Chondrocyte (in vitro differentiated cells): Measurements from ENCODE around the gene OOSP2. TPM values are rescaled to one million over a fixed set of nuclear protein-coding genes. Genes with fewer than 3 reads are reported as not detected.

Experiments used
- DNase-seq: peaks from one replicate; pipeline ENCODE4 v3.0.0; 2021; ENCODE audit warnings: mixed read lengths, low spot score
- H3K27ac Mint-ChIP-seq: one replicate; pipeline ENCODE4 v1.8.0; 2021; ENCODE audit warnings: mild to moderate bottlenecking, moderate library complexity, mixed read lengths; ENCODE audit not compliant: unreplicated experiment
- H3K27me3 Mint-ChIP-seq: 2 replicates; pipeline ENCODE4 v1.8.0; 2021; ENCODE audit warnings: low read depth, mixed read lengths
- H3K36me3 Mint-ChIP-seq: 2 replicates; pipeline ENCODE4 v1.8.0; 2021; ENCODE audit warnings: low read depth, mixed read lengths
- H3K4me1 Mint-ChIP-seq: 2 replicates; pipeline ENCODE4 v1.8.0; 2021; ENCODE audit warnings: low read depth, mild to moderate bottlenecking, mixed read lengths
- H3K4me3 Mint-ChIP-seq: one replicate; pipeline ENCODE4 v1.8.0; 2021; ENCODE audit warnings: mild to moderate bottlenecking, moderate library complexity, mixed read lengths; ENCODE audit not compliant: unreplicated experiment
- H3K9me3 Mint-ChIP-seq: 2 replicates; pipeline ENCODE4 v1.8.0; 2021; ENCODE audit warnings: low read depth, mixed read lengths
- total RNA-seq: library from RNA; stranded (reverse); gene quantifications from 3 replicates; pipeline ENCODE4 v1.2.1, GENCODE V29; 2021
- TF ChIP-seq, protein P1 (sequence below): fragments of 200-600 bp; sonication (generic); IDR thresholded peaks from 2 replicates; pipeline ENCODE4 v1.5.0; 2021; ENCODE audit warnings: antibody characterized with exemption, mild to moderate bottlenecking, moderate library complexity

OOSP2 gene
- total RNA-seq, 1 donor from 2014 or later: not detected

- H3K4me3 Mint-ChIP-seq: no peak overlapping the region
- peaks cover 16% of the 10 kb centered on the region for H3K27me3 Mint-ChIP-seq
- no peaks in the 10 kb centered on the region for H3K36me3 Mint-ChIP-seq
- no peak overlapping the region for H3K27ac Mint-ChIP-seq
- no peaks in the 10 kb centered on the region for H3K4me1 Mint-ChIP-seq
- no peak for DNase-seq
- TF ChIP-seq, protein P1, sequence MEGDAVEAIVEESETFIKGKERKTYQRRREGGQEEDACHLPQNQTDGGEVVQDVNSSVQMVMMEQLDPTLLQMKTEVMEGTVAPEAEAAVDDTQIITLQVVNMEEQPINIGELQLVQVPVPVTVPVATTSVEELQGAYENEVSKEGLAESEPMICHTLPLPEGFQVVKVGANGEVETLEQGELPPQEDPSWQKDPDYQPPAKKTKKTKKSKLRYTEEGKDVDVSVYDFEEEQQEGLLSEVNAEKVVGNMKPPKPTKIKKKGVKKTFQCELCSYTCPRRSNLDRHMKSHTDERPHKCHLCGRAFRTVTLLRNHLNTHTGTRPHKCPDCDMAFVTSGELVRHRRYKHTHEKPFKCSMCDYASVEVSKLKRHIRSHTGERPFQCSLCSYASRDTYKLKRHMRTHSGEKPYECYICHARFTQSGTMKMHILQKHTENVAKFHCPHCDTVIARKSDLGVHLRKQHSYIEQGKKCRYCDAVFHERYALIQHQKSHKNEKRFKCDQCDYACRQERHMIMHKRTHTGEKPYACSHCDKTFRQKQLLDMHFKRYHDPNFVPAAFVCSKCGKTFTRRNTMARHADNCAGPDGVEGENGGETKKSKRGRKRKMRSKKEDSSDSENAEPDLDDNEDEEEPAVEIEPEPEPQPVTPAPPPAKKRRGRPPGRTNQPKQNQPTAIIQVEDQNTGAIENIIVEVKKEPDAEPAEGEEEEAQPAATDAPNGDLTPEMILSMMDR: no peak
- H3K9me3 Mint-ChIP-seq: no peaks in the 10 kb centered on the region
Measured at GRCh38 chr11:60084631-60085273, 44.5 kb downstream of the OOSP2 start.

GRCh38 chr11:60085909-60086308, 45.7 kb downstream of the OOSP2 start:
- Mint-ChIP-seq H3K27ac (no peak overlapping the region), H3K36me3 (no peaks in the 10 kb centered on the region), H3K9me3 (no peaks in the 10 kb centered on the region), H3K4me3 (no peak overlapping the region), H3K27me3 (peaks cover 14% of the 10 kb centered on the region), H3K4me1 (no peaks in the 10 kb centered on the region)
- TF ChIP-seq, protein P1: no peak
- no peak for DNase-seq

DNA sequence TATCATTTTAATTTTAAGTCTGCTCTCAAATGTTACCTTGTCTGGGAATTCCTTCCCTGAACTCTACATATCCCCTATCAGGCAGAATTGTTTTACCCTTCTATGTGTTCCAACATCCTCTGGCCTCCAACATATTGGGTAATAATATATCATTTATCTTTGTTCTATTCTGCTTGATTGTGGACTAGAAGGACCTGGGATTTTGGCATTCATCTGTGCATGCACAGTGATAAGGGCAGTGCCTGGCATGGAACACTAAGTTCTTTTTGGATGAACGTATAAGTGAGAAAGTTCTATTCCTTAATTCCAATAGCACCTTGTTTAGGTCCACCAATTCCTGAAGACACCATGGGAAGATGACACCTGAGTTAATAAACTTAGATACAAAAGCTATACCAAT, 47.0 kb downstream of the OOSP2 start:
- Mint-ChIP-seq H3K4me1 (no peaks in the 10 kb centered on the region), H3K27ac (no peak overlapping the region), H3K36me3 (no peaks in the 10 kb centered on the region), H3K4me3 (no peak overlapping the region), H3K27me3 (peaks cover 13% of the 10 kb centered on the region), H3K9me3 (no peaks in the 10 kb centered on the region)
- TF ChIP-seq, protein P1: no peak
- no peak for DNase-seq

DNA sequence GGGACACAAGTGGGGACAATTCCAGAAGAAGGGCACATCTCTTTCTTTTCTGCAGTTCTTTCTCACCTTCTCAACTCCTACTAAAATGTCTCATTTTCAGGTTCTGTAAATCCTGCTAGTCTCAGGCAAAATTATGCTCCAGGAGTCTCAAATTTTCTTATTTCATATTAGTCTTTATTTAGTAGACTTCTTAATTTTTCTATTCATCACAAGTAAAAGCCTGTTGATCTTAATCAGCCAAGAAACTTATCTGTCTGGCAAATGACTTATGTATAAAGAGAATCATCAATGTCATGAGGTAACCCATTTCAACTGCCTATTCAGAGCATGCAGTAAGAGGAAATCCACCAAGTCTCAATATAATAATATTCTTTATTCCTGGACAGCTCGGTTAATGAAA, 48.2 kb downstream of the OOSP2 start, which contains the start of gene MS4A2:
Gene MS4A2, plus strand, starts transcription at position 301 of the 400 bp plus-strand sequence. CDS start 102 bp downstream, outside the sequence.
- DNase-seq: no peak
- Mint-ChIP-seq H3K4me1 (no peaks in the 10 kb centered on the region), H3K27me3 (peaks cover 7% of the 10 kb centered on the region), H3K27ac (no peak within 1 kb of the TSS), H3K4me3 (no peak within 1 kb of the TSS), H3K36me3 (no peaks in the 10 kb centered on the region), H3K9me3 (no peaks in the 10 kb centered on the region)
- TF ChIP-seq, protein P1: no peak

GRCh38 chr11:60095477-60096120, 55.4 kb downstream of the OOSP2 start:
- H3K9me3 Mint-ChIP-seq: no peaks in the 10 kb centered on the region
- peaks cover 2% of the 10 kb centered on the region for H3K27me3 Mint-ChIP-seq
- H3K4me1 Mint-ChIP-seq: no peaks in the 10 kb centered on the region

More at GRCh38 chr11:60095477-60096120, 55.4 kb downstream of the OOSP2 start:
- DNase-seq: no peak
- Mint-ChIP-seq H3K36me3 (no peaks in the 10 kb centered on the region), H3K4me3 (no peak overlapping the region), H3K27ac (no peak overlapping the region)
- TF ChIP-seq, protein P1: no peak
